H1 (cell line): ENCODE data around the gene ITPR1. TPM values are rescaled to one million over a fixed set of nuclear protein-coding genes. Genes with fewer than 3 reads are reported as not detected.

Source experiments
- CTCF ChIA-PET: fragments of 300-600 bp; sonication (Branson Sonifier 250); formaldehyde crosslinking; loops from one replicate; lab custom pipeline; 2021; ENCODE audit not compliant: partially characterized antibody; lab: Charles Lee
- POLR2A ChIA-PET: fragments of 300-600 bp; sonication (Branson Sonifier 250); formaldehyde crosslinking; loops from one replicate; lab custom pipeline; 2021; ENCODE audit warnings: inconsistent platforms; ENCODE audit not compliant: partially characterized antibody; lab: Charles Lee
- DNase-seq, 2 experiments: peaks; one replicate each; pipeline versions ENCODE4 v3.0.0 to v3.0.0-alpha.2; 2010 to 2022; ENCODE audit warnings: low spot score in 2 of 2, low read depth in 1 of 2, mixed read lengths in 1 of 2
- FAIRE-seq: peaks from 2 replicates; lab custom pipeline; 2011; peaks lifted over from hg19 to GRCh38; lab: Jason Lieb, UNC
- H2AFZ ChIP-seq: 2 replicates; pipeline ENCODE4 v1.8.1; 2012; ENCODE audit warnings: low read length, inconsistent platforms
- H2AK5ac ChIP-seq: 2 replicates; pipeline ENCODE4 v1.6.1; 2013; ENCODE audit warnings: low read depth, low read length
- H2BK120ac ChIP-seq: replicated peaks from 2 replicates; pipeline ENCODE3; 2013; ENCODE audit warnings: low read depth, low read length, inconsistent platforms
- H2BK12ac ChIP-seq: 2 replicates; pipeline ENCODE4 v1.6.1; 2013; ENCODE audit warnings: low read depth, low read length
- H2BK15ac ChIP-seq: 2 replicates; pipeline ENCODE4 v1.6.1; 2013; ENCODE audit warnings: low read length
- H2BK20ac ChIP-seq: 2 replicates; pipeline ENCODE4 v1.6.1; 2013; ENCODE audit warnings: low read length
- H2BK5ac ChIP-seq: 2 replicates; pipeline ENCODE4 v1.6.1; 2013; ENCODE audit warnings: low read depth, low read length
- H3K14ac ChIP-seq: 2 replicates; pipeline ENCODE4 v1.6.1; 2013; ENCODE audit warnings: inconsistent platforms; ENCODE audit not compliant: insufficient read length
- H3K18ac ChIP-seq: 2 replicates; pipeline ENCODE4 v1.6.1; 2013; ENCODE audit warnings: low read length; ENCODE audit errors: extremely low read depth
- H3K23ac ChIP-seq: 2 replicates; pipeline ENCODE4 v1.6.1; 2013; ENCODE audit warnings: inconsistent platforms; ENCODE audit not compliant: insufficient read length
- H3K23me2 ChIP-seq: 2 replicates; pipeline ENCODE4 v1.6.1; 2013; ENCODE audit warnings: low read depth, low read length
- H3K27ac ChIP-seq: 2 replicates; pipeline ENCODE4 v1.6.1; 2011; ENCODE audit warnings: low read depth, low read length, inconsistent platforms
- H3K27me3 ChIP-seq, 4 experiments: replicated peaks in 1 of 4; 1 replicate in 1 of 4; 2 replicates in 3 of 4; pipeline versions ENCODE4 v1.6.1 to v1.8.1; 2011 to 2013; ENCODE audit warnings: low read length in 3 of 4, mild to moderate bottlenecking in 3 of 4, inconsistent platforms in 2 of 4, mixed read lengths in 2 of 4, moderate library complexity in 1 of 4; ENCODE audit not compliant: control insufficient read depth in 3 of 4, insufficient read depth in 3 of 4; ENCODE audit errors: extremely low read depth in 1 of 4
- H3K36me3 ChIP-seq, 4 experiments: 2 replicates each; pipeline versions ENCODE4 v1.6.1 to v1.8.1; 2011 to 2013; ENCODE audit warnings: mild to moderate bottlenecking in 4 of 4, low read length in 3 of 4, moderate library complexity in 2 of 4, control low read depth in 1 of 4, inconsistent platforms in 1 of 4; ENCODE audit not compliant: insufficient read depth in 4 of 4, control insufficient read depth in 2 of 4
- H3K4ac ChIP-seq: replicated peaks from 2 replicates; pipeline ENCODE3; 2013; ENCODE audit warnings: low read length, low read depth, mixed read lengths, inconsistent platforms; ENCODE audit not compliant: insufficient read length
- H3K4me1 ChIP-seq, 4 experiments: replicated peaks in 1 of 4; 1 replicate in 1 of 4; 2 replicates in 3 of 4; pipeline versions ENCODE4 v1.6.1 to v1.8.1; 2011 to 2013; ENCODE audit warnings: low read length in 3 of 4, inconsistent platforms in 2 of 4, mixed read lengths in 1 of 4; ENCODE audit not compliant: insufficient read depth in 4 of 4, control insufficient read depth in 3 of 4
- H3K4me2 ChIP-seq, 2 experiments: 2 replicates each; pipeline versions ENCODE4 v1.6.1 to v1.8.1; 2011 to 2013; ENCODE audit warnings: low read depth in 2 of 2, low read length in 2 of 2, control low read depth in 1 of 2, inconsistent platforms in 1 of 2, mild to moderate bottlenecking in 1 of 2; ENCODE audit not compliant: insufficient read depth in 1 of 2
- H3K4me3 ChIP-seq, 4 experiments: fragments of 200-600, 300-600 bp in 1 of 4; sonication (generic), shearing (Covaris generic), sonication (Bioruptor Twin) in 1 of 4; 2 replicates each; pipeline versions ENCODE4 v1.5.1 to v1.8.1; 2011 to 2016; ENCODE audit warnings: low read length in 4 of 4, low read depth in 3 of 4, control low read depth in 2 of 4, inconsistent platforms in 2 of 4, mild to moderate bottlenecking in 2 of 4, mixed read lengths in 1 of 4, moderate library complexity in 1 of 4; ENCODE audit not compliant: insufficient read depth in 2 of 4; ENCODE audit errors: extremely low read depth in 1 of 4
- H3K56ac ChIP-seq: replicated peaks from 2 replicates; pipeline ENCODE3; 2013; ENCODE audit warnings: low read depth, mild to moderate bottlenecking, mixed read lengths, low read length, inconsistent platforms; ENCODE audit not compliant: insufficient read length
- H3K79me1 ChIP-seq: 2 replicates; pipeline ENCODE4 v1.6.1; 2013; ENCODE audit warnings: low read depth, low read length, control low read depth
- H3K79me2 ChIP-seq, 2 experiments: 2 replicates each; pipeline versions ENCODE4 v1.6.1 to v1.8.1; 2012 to 2013; ENCODE audit warnings: low read length in 2 of 2, mild to moderate bottlenecking in 2 of 2, inconsistent platforms in 1 of 2; ENCODE audit not compliant: insufficient read depth in 2 of 2, control insufficient read depth in 1 of 2
- H3K9ac ChIP-seq, 4 experiments: replicated peaks in 1 of 4; 1 replicate in 1 of 4; 2 replicates in 3 of 4; pipeline versions ENCODE4 v1.6.1 to v1.8.1; 2011 to 2013; ENCODE audit warnings: low read depth in 3 of 4, low read length in 3 of 4, control low read depth in 2 of 4, mild to moderate bottlenecking in 2 of 4, moderate library complexity in 2 of 4, inconsistent platforms in 1 of 4; ENCODE audit errors: extremely low read depth in 1 of 4
- H3K9me3 ChIP-seq, 2 experiments: 2 replicates each; pipeline versions ENCODE4 v1.6.1 to v1.8.1; 2012 to 2013; ENCODE audit warnings: mild to moderate bottlenecking in 2 of 2, moderate library complexity in 2 of 2, control low read depth in 1 of 2, inconsistent platforms in 1 of 2, low read depth in 1 of 2, low read length in 1 of 2, mixed read lengths in 1 of 2; ENCODE audit not compliant: insufficient read depth in 2 of 2
- H4K20me1 ChIP-seq, 2 experiments: replicated peaks in 1 of 2; 2 replicates each; pipeline versions ENCODE3 to v1.8.1; 2011 to 2013; ENCODE audit warnings: inconsistent platforms in 2 of 2, low read length in 2 of 2, mild to moderate bottlenecking in 1 of 2; ENCODE audit not compliant: insufficient read depth in 2 of 2, control insufficient read depth in 1 of 2
- H4K5ac ChIP-seq: 2 replicates; pipeline ENCODE4 v1.6.1; 2013; ENCODE audit warnings: low read length, low read depth, mixed read lengths, inconsistent platforms; ENCODE audit not compliant: insufficient read length
- H4K8ac ChIP-seq: 2 replicates; pipeline ENCODE4 v1.8.0; 2013; ENCODE audit warnings: mild to moderate bottlenecking, moderate library complexity, low read length, inconsistent platforms; ENCODE audit not compliant: insufficient read depth; ENCODE audit errors: extremely low read depth
- H4K91ac ChIP-seq: replicated peaks from 2 replicates; pipeline ENCODE3; 2013; ENCODE audit warnings: low read length, mixed read lengths, inconsistent platforms; ENCODE audit not compliant: insufficient read length
- GABPA ChIP-seq: IDR thresholded peaks from 2 replicates; pipeline ENCODE4 v1.6.1; 2011; ENCODE audit warnings: mild to moderate bottlenecking, low read length, moderate library complexity, borderline replicate concordance; ENCODE audit not compliant: insufficient read depth
- HDAC2 ChIP-seq, 2 experiments: fragments of 300-600 bp in 1 of 2; sonication (generic) in 1 of 2; IDR thresholded peaks; 2 replicates each; pipeline ENCODE4 v1.6.1; 2011 to 2012; ENCODE audit warnings: low read depth in 2 of 2, low read length in 2 of 2, mild to moderate bottlenecking in 2 of 2, moderate library complexity in 2 of 2, borderline replicate concordance in 1 of 2, inconsistent platforms in 1 of 2
- SAP30 ChIP-seq: fragments of 300-600 bp; sonication (generic); IDR thresholded peaks from 2 replicates; pipeline ENCODE4 v1.7.1; 2012; ENCODE audit warnings: low read length, moderate library complexity, mild to moderate bottlenecking, inconsistent platforms; ENCODE audit not compliant: insufficient read depth, insufficient replicate concordance
- TBP ChIP-seq: IDR thresholded peaks from 2 replicates; pipeline ENCODE4 v1.6.1; 2011; ENCODE audit warnings: low read depth, low read length, improper control_type of control experiment
- WGBS, 2 experiments: shearing (Covaris generic) in 1 of 2; methylation state at CpG; one replicate each; pipeline versions ENCODE4 v1.1.6 to v1.1.7; 2013 to 2015; ENCODE audit warnings: low lambda C conversion rate in 2 of 2, mixed read lengths in 2 of 2, inconsistent platforms in 1 of 2, low coverage in 1 of 2, missing lambda C conversion rate in 1 of 2; ENCODE audit not compliant: insufficient replicate concordance in 2 of 2, insufficient coverage in 1 of 2, insufficient read length in 1 of 2; ENCODE audit errors: extremely low coverage in 1 of 2, missing lambda C conversion rate in 1 of 2; 5-methylcytosine and 5-hydroxymethylcytosine counted together
- polyA plus RNA-seq, 7 experiments: library from polyadenylated mRNA; depleted of rRNA in 3 of 7; stranded (reverse) in 5 of 7; unstranded in 2 of 7; fragments of >200 nt in 5 of 7; fragments of 200-250 nt in 2 of 7; gene quantifications; 1 replicate in 5 of 7; 2 replicates in 1 of 7; 4 replicates in 1 of 7; pipeline versions ENCODE4 v1.2.1 to v1.2.3, GENCODE V29; 2011 to 2013; ENCODE audit warnings: missing spikeins in 2 of 7, mixed read lengths in 2 of 7
- total RNA-seq: library from RNA; stranded (reverse); fragmentation: NEBNext Ultra II Directional; extraction: Animal tissue kit (Norgen Biotek cat#: 25700); gene quantifications from 2 replicates; pipeline ENCODE4 v1.2.1, GENCODE V29; 2021

Gene ITPR1
- total and polyA plus RNA-seq, 2 of the 8 experiments (the other 6 are each of a cell fraction or from before 2014, with no cell fraction given), result 2.5 to 16.3 TPM

DNA sequence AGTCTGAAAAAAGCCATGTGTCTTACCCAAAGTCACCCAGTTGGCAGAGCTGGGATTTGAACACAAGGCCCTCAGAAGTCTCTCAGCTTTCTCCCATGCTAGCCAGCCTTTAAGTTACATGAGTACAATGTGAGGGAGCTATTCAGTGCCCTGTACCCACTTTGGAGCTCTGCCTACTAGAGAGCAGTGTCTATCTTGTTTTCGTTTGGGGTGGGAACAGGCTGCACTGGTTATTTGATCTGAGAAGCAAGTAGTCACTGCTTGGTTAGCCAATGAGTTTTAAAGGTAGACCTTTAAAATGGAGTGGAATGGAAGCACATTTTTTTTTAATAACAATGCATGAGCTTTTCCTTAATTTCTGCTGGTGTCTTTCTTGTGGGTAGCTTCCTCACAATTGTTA, 255.0 kb downstream of the ITPR1 start:
- TF ChIP-seq GABPA (no peak), HDAC2 (IDR thresholded peaks at IDR 0.05; ENCODE audit: borderline replicate concordance in 1 of 2, low read depth in 2 of 2, low read length in 2 of 2) (no peak), TBP (no peak), SAP30 (no peak)
- H3K4me3 ChIP-seq, result no peak overlapping the region
- no peaks in the 10 kb centered on the region for H3K36me3 ChIP-seq
- H3K27me3 ChIP-seq, result no peaks in the 10 kb centered on the region
- H3K56ac ChIP-seq, result no peak overlapping the region
- no peak overlapping the region for H2BK20ac ChIP-seq
- H2AFZ ChIP-seq, result no peak overlapping the region
- no peak overlapping the region for H3K9ac ChIP-seq
- no peak overlapping the region for H4K5ac ChIP-seq
- H3K4ac ChIP-seq, result no peak overlapping the region
- peaks cover 0 to 3% (median 3%) of the 10 kb centered on the region in 4 experiments; a peak in 3 of 7 replicates for H3K4me1 ChIP-seq
- no peak overlapping the region for H4K8ac ChIP-seq
- no peak for DNase-seq
- no peaks in the 10 kb centered on the region for H3K23me2 ChIP-seq
- H3K14ac ChIP-seq, result no peak overlapping the region
- no peak overlapping the region for H3K18ac ChIP-seq
- no peak overlapping the region for H2BK12ac ChIP-seq
- H3K27ac ChIP-seq, result no peak overlapping the region
- H3K23ac ChIP-seq, result no peak overlapping the region
- H4K91ac ChIP-seq, result no peak overlapping the region
- H3K79me2 ChIP-seq, result no peaks in the 10 kb centered on the region
- CTCF ChIA-PET, result interaction anchor here (1.0 to 2.4 kb wide), 4 partner anchors 27 to 228 kb away, joined by 3 to 10 read pairs (median 5); no protein-coding TSS in a partner anchor
- WGBS, 2 experiments, result 88% methylated on average over 1 of the region's 1 CpG; no CpG with 5 or more reads in 1 of the 2 experiments
- H2AK5ac ChIP-seq, result no peak overlapping the region
- no peaks in the 10 kb centered on the region for H3K9me3 ChIP-seq
- POLR2A ChIA-PET, result no interaction called here
- no peak overlapping the region for H3K4me2 ChIP-seq
- H2BK5ac ChIP-seq, result no peak overlapping the region
- H4K20me1 ChIP-seq, result no peaks in the 10 kb centered on the region
- FAIRE-seq, result no peak
- H3K79me1 ChIP-seq, result no peaks in the 10 kb centered on the region
- no peak overlapping the region for H2BK120ac ChIP-seq
- H2BK15ac ChIP-seq, result no peak overlapping the region
